PC-3 (cell line): ENCODE data around the gene POMC.

Experiments
- CTCF ChIP-seq: fragments of 300-600 bp; sonication (generic); conservative IDR thresholded peaks from 2 replicates; pipeline ENCODE4 v1.5.1; 2017; ENCODE audit warnings: antibody characterized with exemption, low read depth, mild to moderate bottlenecking, low read length
- EZH2 ChIP-seq: fragments of 300-600 bp; sonication (generic); IDR thresholded peaks from one replicate; pipeline ENCODE4 v1.6.1; 2017; ENCODE audit warnings: antibody characterized with exemption, mild to moderate bottlenecking, low read length; ENCODE audit not compliant: unreplicated experiment

GRCh38 chr2:25115902-25116301 is 52.5 kb downstream of the POMC start:
- TF ChIP-seq CTCF (no peak), EZH2 (no peak)
